ENCODE measurements around the gene HGS. TPM values are rescaled to one million over a fixed set of nuclear protein-coding genes. Genes with fewer than 3 reads are reported as not detected.

HGS gene
- total RNA-seq, 2 experiments from 2014 or later = 96.9 to 111 TPM

Small RNAs within 50 kb of the gene (microRNA-seq; reads per million reads assigned to microRNA genes)
- gene MIR6786 (ENCODE audit: borderline microRNAs expressed, borderline number of aligned reads, borderline replicate concordance) = not detected

Other genes starting within 250 kb of the HGS start
- gene ACTG1, start 171.2 kb upstream of the HGS start, total RNA-seq = 1,000 to 10,000 TPM; 3,773 to 3,928 TPM
- gene FSCN2, start 155.6 kb upstream of the HGS start, total RNA-seq = under 1 TPM; 0.33 to 0.46 TPM
- gene FAAP100, start 131.7 kb upstream of the HGS start, total RNA-seq = 10 to 100 TPM; 33.5 to 39.7 TPM
- gene NPLOC4, start 46.9 kb upstream of the HGS start, total RNA-seq = 10 to 100 TPM; 78.4 to 93.2 TPM
- under 1 TPM; 0.36 to 0.45 TPM for gene TSPAN10, start 46.8 kb upstream of the HGS start, total RNA-seq
- gene PDE6G, start 27.5 kb upstream of the HGS start, total RNA-seq = 1 to 10 TPM; 1.1 to 1.5 TPM
- gene OXLD1, start 17.4 kb upstream of the HGS start, total RNA-seq = 10 to 100 TPM; 49.6 to 57.7 TPM
- gene CCDC137, start 17.3 kb upstream of the HGS start, total RNA-seq = 10 to 100 TPM; 34.0 to 36.8 TPM
- 10 to 100 TPM; 15.1 to 17.1 TPM for gene ARL16, start 214 bp upstream of the HGS start, total RNA-seq
- 100 to 1,000 TPM; 112 to 118 TPM for gene MRPL12, start 19.4 kb downstream of the HGS start, total RNA-seq
- gene SLC25A10, start 28.3 kb downstream of the HGS start, total RNA-seq = 10 to 100 TPM; 25.1 to 25.7 TPM
- gene GCGR, start 120.1 kb downstream of the HGS start, total RNA-seq = not detected
- 10 to 100 TPM; 67.4 to 68.3 TPM for gene MCRIP1, start 149.3 kb downstream of the HGS start, total RNA-seq
- not detected for gene PPP1R27, start 151.0 kb downstream of the HGS start, total RNA-seq
- 100 to 1,000 TPM; 358 to 367 TPM for gene P4HB, start 176.5 kb downstream of the HGS start, total RNA-seq
- gene ARHGDIA, start 187.3 kb downstream of the HGS start, total RNA-seq = 100 to 1,000 TPM; 526 to 531 TPM
- gene ALYREF, start 207.6 kb downstream of the HGS start, total RNA-seq = 100 to 1,000 TPM; 208 to 210 TPM
- 100 to 1,000 TPM; 172 to 173 TPM for gene ANAPC11, start 207.7 kb downstream of the HGS start, total RNA-seq
- gene NPB, start 218.2 kb downstream of the HGS start, total RNA-seq = not detected
- gene PCYT2, start 227.4 kb downstream of the HGS start, total RNA-seq = 10 to 100 TPM; 28.8 to 29.7 TPM
- 10 to 100 TPM; 32.0 to 33.1 TPM for gene SIRT7, start 234.2 kb downstream of the HGS start, total RNA-seq
- gene MAFG, start 243.7 kb downstream of the HGS start, total RNA-seq = 10 to 100 TPM; 23.4 to 24.1 TPM

All from activated CD4-positive, alpha-beta memory T cell treated with anti-CD3 and anti-CD28 coated beads for 36 hours (primary cell).